SU-DHL-6 (cell line): ENCODE measurements around the gene VENTX.

Experiments
- H2AFZ ChIP-seq: fragments of 200-600 bp; sonication (generic); 2 replicates; pipeline ENCODE4 v1.6.1; 2014; ENCODE audit warnings: low read depth, mild to moderate bottlenecking, moderate library complexity, mixed read lengths, antibody characterized with exemption, low read length; ENCODE audit not compliant: severe bottlenecking
- H3F3A ChIP-seq: fragments of 200-600 bp; shearing (Covaris generic); 2 replicates; pipeline ENCODE4 v1.6.0; 2016; ENCODE audit warnings: antibody characterized with exemption, mild to moderate bottlenecking; ENCODE audit not compliant: insufficient read depth
- H3K27ac ChIP-seq: fragments of 200-600 bp; sonication (generic); 2 replicates; pipeline ENCODE4 v1.5.1; 2016; ENCODE audit warnings: low read depth, mild to moderate bottlenecking, low read length, moderate library complexity, mixed read lengths
- H3K27me3 ChIP-seq: fragments of 200-600 bp; sonication (generic), shearing (Covaris generic); 2 replicates; pipeline ENCODE4 v1.6.0; 2014; ENCODE audit warnings: mild to moderate bottlenecking, low read length
- H3K36me3 ChIP-seq: fragments of 200-600 bp; sonication (generic); 2 replicates; pipeline ENCODE4 v1.6.1; 2014; ENCODE audit warnings: mild to moderate bottlenecking, low read length, mixed read lengths
- H3K4me2 ChIP-seq: fragments of 300-600, 200-600 bp; shearing (Covaris generic), sonication (generic); 2 replicates; pipeline ENCODE4 v1.6.0; 2014; ENCODE audit warnings: low read length, low read depth, mild to moderate bottlenecking; ENCODE audit not compliant: poor library complexity, severe bottlenecking
- H3K4me3 ChIP-seq: fragments of 200-600 bp; sonication (generic); 2 replicates; pipeline ENCODE4 v1.5.1; 2014; ENCODE audit warnings: antibody characterized with exemption, low read length, mild to moderate bottlenecking, mixed read lengths; ENCODE audit not compliant: insufficient read depth, poor library complexity, severe bottlenecking
- H3K79me2 ChIP-seq: fragments of 200-600 bp; sonication (generic); 2 replicates; pipeline ENCODE4 v1.6.1; 2014; ENCODE audit warnings: mild to moderate bottlenecking, low read length, moderate library complexity; ENCODE audit not compliant: insufficient read depth
- H3K9ac ChIP-seq: fragments of 200-600 bp; sonication (generic); 2 replicates; pipeline ENCODE4 v1.7.0; 2014; ENCODE audit warnings: mild to moderate bottlenecking, low read length
- H3K9me2 ChIP-seq: fragments of 200-600 bp; sonication (generic); replicated peaks from 2 replicates; pipeline ENCODE4 v1.6.1; 2014; ENCODE audit warnings: low read length; ENCODE audit not compliant: insufficient read depth
- H3K9me3 ChIP-seq: fragments of 200-600 bp; sonication (generic); 2 replicates; pipeline ENCODE4 v1.6.1; 2014; ENCODE audit warnings: low read length, mixed read lengths; ENCODE audit not compliant: insufficient read depth
- H4K20me1 ChIP-seq: fragments of 200-600 bp; sonication (generic); 2 replicates; pipeline ENCODE4 v1.6.1; 2014; ENCODE audit warnings: low read depth, mild to moderate bottlenecking, antibody characterized with exemption, low read length, moderate library complexity, mixed read lengths
- EZH2phosphoT487 ChIP-seq: fragments of 200-600 bp; sonication (generic), shearing (Covaris generic); conservative IDR thresholded peaks from 2 replicates; pipeline ENCODE4 v1.6.1; 2018; ENCODE audit warnings: mild to moderate bottlenecking, antibody characterized with exemption, low read length, moderate library complexity, mixed read lengths
- TF ChIP-seq, protein P1 (sequence below): fragments of 200-600 bp; sonication (generic); IDR thresholded peaks from one replicate; pipeline ENCODE4 v1.5.1; 2017; ENCODE audit warnings: antibody characterized with exemption, mild to moderate bottlenecking, low read length, moderate library complexity; ENCODE audit not compliant: insufficient read depth, poor library complexity, severe bottlenecking

The VENTX gene

DNA sequence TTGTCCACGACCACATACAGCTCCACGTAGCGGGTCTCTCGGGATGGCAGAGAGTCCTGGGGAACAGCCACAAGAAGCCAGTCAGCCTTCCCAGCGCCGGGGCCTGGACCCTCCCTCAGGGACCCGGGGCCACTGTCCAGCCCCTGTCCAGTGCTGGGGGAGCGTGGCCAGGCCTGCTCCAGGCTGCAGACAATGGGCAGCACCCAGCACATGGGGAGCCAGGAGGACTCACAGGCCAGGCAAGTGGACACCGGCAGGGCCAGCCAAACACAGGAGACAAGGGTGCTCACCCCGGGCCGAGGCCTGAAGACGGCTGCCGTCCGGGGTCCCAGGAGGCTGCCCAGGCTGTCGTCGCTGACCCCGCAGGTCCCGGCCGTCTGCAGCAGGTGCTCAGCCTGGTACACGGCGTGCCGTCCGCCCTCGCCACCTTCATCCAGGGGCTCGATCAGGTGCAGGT is 35.3 kb downstream of the VENTX start:
- Histone ChIP-seq H2AFZ (no peak overlapping the region), H3K4me2 (no peak overlapping the region), H3K4me3 (no peak overlapping the region), H3K79me2 (no peaks in the 10 kb centered on the region), H3F3A (no peaks in the 10 kb centered on the region), H3K9me3 (no peaks in the 10 kb centered on the region), H3K27me3 (no peaks in the 10 kb centered on the region), H3K27ac (no peak overlapping the region), H3K9ac (no peak overlapping the region), H4K20me1 (no peaks in the 10 kb centered on the region), H3K9me2 (no peaks in the 10 kb centered on the region), H3K36me3 (no peaks in the 10 kb centered on the region)
- TF ChIP-seq EZH2phosphoT487 = no peak
- TF ChIP-seq, protein P1, sequence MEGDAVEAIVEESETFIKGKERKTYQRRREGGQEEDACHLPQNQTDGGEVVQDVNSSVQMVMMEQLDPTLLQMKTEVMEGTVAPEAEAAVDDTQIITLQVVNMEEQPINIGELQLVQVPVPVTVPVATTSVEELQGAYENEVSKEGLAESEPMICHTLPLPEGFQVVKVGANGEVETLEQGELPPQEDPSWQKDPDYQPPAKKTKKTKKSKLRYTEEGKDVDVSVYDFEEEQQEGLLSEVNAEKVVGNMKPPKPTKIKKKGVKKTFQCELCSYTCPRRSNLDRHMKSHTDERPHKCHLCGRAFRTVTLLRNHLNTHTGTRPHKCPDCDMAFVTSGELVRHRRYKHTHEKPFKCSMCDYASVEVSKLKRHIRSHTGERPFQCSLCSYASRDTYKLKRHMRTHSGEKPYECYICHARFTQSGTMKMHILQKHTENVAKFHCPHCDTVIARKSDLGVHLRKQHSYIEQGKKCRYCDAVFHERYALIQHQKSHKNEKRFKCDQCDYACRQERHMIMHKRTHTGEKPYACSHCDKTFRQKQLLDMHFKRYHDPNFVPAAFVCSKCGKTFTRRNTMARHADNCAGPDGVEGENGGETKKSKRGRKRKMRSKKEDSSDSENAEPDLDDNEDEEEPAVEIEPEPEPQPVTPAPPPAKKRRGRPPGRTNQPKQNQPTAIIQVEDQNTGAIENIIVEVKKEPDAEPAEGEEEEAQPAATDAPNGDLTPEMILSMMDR = no peak

DNA sequence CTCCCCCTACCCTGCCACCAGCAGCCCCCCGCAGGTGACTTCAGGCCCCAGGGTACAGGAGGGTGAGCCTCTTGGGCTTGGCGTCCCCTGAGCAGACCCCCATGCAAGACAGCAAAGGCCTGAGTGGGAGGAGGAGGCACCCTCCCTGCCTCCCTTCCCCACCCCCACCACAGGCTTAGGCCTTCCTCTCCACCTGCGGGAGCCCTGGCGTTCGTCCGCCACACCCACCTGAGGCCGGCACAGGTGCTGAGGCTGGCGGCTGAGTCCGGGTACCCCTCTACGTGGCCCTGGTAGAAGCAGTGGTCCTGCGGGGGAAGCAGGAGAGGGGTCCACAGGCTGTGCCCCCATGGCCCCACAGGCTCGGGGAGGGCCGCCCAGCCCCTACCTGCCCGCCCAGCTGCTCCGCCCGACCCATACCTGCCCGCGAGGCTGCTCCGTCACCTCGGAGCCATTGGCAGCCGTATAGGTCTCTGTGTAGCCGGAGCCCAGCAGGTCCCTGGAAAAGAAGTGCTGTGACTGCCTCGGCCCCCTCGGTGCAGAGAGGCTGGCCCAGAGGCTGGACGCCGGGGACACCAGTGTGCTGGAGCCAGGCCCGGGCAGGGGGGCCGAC is 36.0 kb downstream of the VENTX start:
- Histone ChIP-seq H3F3A (no peaks in the 10 kb centered on the region), H3K79me2 (no peaks in the 10 kb centered on the region), H3K9ac (no peak overlapping the region), H3K9me2 (no peaks in the 10 kb centered on the region), H4K20me1 (no peaks in the 10 kb centered on the region), H3K4me2 (no peak overlapping the region), H2AFZ (no peak overlapping the region), H3K27ac (no peak overlapping the region), H3K36me3 (no peaks in the 10 kb centered on the region), H3K9me3 (no peaks in the 10 kb centered on the region), H3K27me3 (no peaks in the 10 kb centered on the region), H3K4me3 (no peak overlapping the region)
- no peak for TF ChIP-seq EZH2phosphoT487
- TF ChIP-seq, protein P1 = no peak

DNA sequence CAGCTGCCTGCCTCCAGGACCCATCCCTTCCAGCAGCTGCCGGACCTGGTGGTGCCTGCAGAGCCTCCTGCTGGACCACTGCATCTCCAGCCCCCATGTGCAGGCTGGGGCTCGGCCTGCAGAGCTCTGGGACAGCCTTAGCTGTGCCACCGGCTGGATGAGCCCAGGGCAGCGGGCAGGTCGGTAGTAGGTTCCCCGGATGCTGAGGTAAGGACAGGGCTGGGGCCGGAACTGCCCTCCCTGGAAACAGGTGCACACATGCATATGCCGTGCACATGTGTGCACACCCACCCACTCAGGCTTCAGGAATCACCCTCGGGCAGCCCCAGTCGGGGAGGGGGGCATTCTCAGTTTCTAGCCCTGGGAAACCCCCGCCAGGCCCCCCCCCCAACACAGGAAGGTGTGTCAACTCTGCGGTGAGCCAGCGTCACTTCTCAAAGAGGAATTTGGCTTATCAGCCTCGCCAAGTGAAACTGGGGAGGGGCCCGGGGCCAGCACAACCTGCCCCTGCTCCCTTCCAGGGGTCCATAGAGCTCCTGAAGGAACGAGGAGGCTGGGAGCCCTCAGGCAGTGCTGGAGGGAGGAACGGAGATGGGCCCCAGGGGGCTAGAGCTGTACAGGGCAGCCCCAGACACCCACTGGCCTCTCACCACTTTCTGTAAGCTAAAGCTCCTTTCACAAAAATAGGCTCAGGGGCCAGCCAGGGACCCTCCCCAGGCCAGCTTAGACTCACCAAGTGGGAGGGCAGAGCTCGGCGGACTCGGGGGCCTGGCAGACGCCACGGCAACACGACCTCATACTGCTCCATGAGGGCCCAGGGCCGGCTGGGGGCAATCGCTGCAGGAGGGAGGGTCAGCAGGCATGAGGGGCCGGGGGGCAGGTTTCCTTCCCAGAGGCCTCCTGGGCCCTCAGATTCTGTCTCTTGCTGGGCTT is 37.4 kb downstream of the VENTX start:
- TF ChIP-seq, protein P1 = no peak
- TF ChIP-seq EZH2phosphoT487 = no peak
- H2AFZ ChIP-seq = no peak overlapping the region
- H3K9me2 ChIP-seq = no peaks in the 10 kb centered on the region
- no peaks in the 10 kb centered on the region for H4K20me1 ChIP-seq
- no peak overlapping the region for H3K4me3 ChIP-seq
- H3K9me3 ChIP-seq = no peaks in the 10 kb centered on the region
- no peak overlapping the region; the same call in 1 of the 2 replicates for H3K9ac ChIP-seq
- no peaks in the 10 kb centered on the region for H3K36me3 ChIP-seq
- no peaks in the 10 kb centered on the region for H3K27me3 ChIP-seq
- no peaks in the 10 kb centered on the region for H3F3A ChIP-seq
- H3K79me2 ChIP-seq = no peaks in the 10 kb centered on the region
- H3K27ac ChIP-seq = no peak overlapping the region
- H3K4me2 ChIP-seq = peak overlapping the region; percentile 23
